Activated naive CD8-positive, alpha-beta T cell treated with anti-CD3 and anti-CD28 coated beads, Interleukin-2, amount 10 ng/mL, durations not matched to agents 7 days and 5 days (primary cell): ENCODE results near the gene FAM168A. TPM values are rescaled to one million over a fixed set of nuclear protein-coding genes. Genes with fewer than 3 reads are reported as not detected.

Source experiments
- ATAC-seq: fragments of 150-1000 bp; cut with Tn5 transposase; one replicate; pipeline ENCODE4 v1.10.0; 2021; ENCODE audit warnings: low read depth, moderate library complexity
- POLR2A ChIA-PET: fragments of 350-600 bp; sonication (Branson Sonifier 250); formaldehyde crosslinking; loops from one replicate; lab custom pipeline; 2021; ENCODE audit warnings: antibody characterized with exemption; lab: Charles Lee
- DNase-seq: peaks from one replicate; pipeline ENCODE4 v3.0.0; 2021
- H3K27ac Mint-ChIP-seq: one replicate; pipeline ENCODE4 v1.8.0; 2022; ENCODE audit warnings: mild to moderate bottlenecking, mixed read lengths
- H3K27me3 Mint-ChIP-seq: one replicate; pipeline ENCODE4 v1.8.0; 2022; ENCODE audit warnings: mild to moderate bottlenecking, moderate library complexity, mixed read lengths
- H3K36me3 Mint-ChIP-seq: one replicate; pipeline ENCODE4 v1.8.0; 2021; ENCODE audit warnings: mild to moderate bottlenecking, mixed read lengths
- H3K4me1 Mint-ChIP-seq: one replicate; pipeline ENCODE4 v1.8.0; 2021; ENCODE audit warnings: mixed read lengths
- H3K4me3 Mint-ChIP-seq: one replicate; pipeline ENCODE4 v1.8.0; 2022; ENCODE audit warnings: mild to moderate bottlenecking, moderate library complexity, mixed read lengths
- H3K9me3 Mint-ChIP-seq: one replicate; pipeline ENCODE4 v1.8.0; 2021; ENCODE audit warnings: mixed read lengths
- total RNA-seq, 2 experiments: library from RNA; stranded (reverse); gene quantifications; one replicate each; pipeline ENCODE4 v1.2.3, GENCODE V29; 2021

FAM168A gene
- total RNA-seq, 2 experiments from 2014 or later = 27.3 to 31.0 TPM

GRCh38 chr11:73399636-73400035 is 198.3 kb downstream of the FAM168A start:
- Mint-ChIP-seq H3K36me3 (peaks cover 12% of the 10 kb centered on the region), H3K4me3 (no peak overlapping the region), H3K9me3 (no peaks in the 10 kb centered on the region), H3K27ac (peak overlapping the region; percentile 68), H3K27me3 (no peaks in the 10 kb centered on the region), H3K4me1 (peaks cover 4% of the 10 kb centered on the region)
- POLR2A ChIA-PET = interaction anchor here (1.1 kb wide), 1 partner anchor 11 kb away, joined by 3 read pairs; no protein-coding TSS in a partner anchor
- DNase-seq (no peak), ATAC-seq (no peak)

GRCh38 chr11:73399159-73399590 is 198.7 kb downstream of the FAM168A start:
- H3K4me3 Mint-ChIP-seq = no peak overlapping the region
- peak overlapping the region; percentile 68 for H3K27ac Mint-ChIP-seq
- no peaks in the 10 kb centered on the region for H3K27me3 Mint-ChIP-seq
- POLR2A ChIA-PET = interaction anchor here (1.1 kb wide), 1 partner anchor 12 kb away, joined by 3 read pairs; no protein-coding TSS in a partner anchor
- DNase-seq (no peak), ATAC-seq (no peak)
- peaks cover 12% of the 10 kb centered on the region for H3K36me3 Mint-ChIP-seq
- no peaks in the 10 kb centered on the region for H3K9me3 Mint-ChIP-seq
- peaks cover 4% of the 10 kb centered on the region for H3K4me1 Mint-ChIP-seq

- no peak overlapping the region for H3K4me3 Mint-ChIP-seq
- H3K27me3 Mint-ChIP-seq = no peaks in the 10 kb centered on the region
- H3K4me1 Mint-ChIP-seq = peaks cover 4% of the 10 kb centered on the region
- H3K27ac Mint-ChIP-seq = no peak overlapping the region
- peaks cover 12% of the 10 kb centered on the region for H3K36me3 Mint-ChIP-seq
- DNase-seq (no peak), ATAC-seq (no peak)
- POLR2A ChIA-PET = no interaction called here
- H3K9me3 Mint-ChIP-seq = no peaks in the 10 kb centered on the region
Observed at GRCh38 chr11:73398721-73399120, 199.2 kb downstream of the FAM168A start.

- no peak overlapping the region for H3K4me3 Mint-ChIP-seq
- POLR2A ChIA-PET = no interaction called here
Observed at GRCh38 chr11:73398132-73398526, 199.8 kb downstream of the FAM168A start.

GRCh38 chr11:73397468-73398131 is 200.3 kb downstream of the FAM168A start:
- H3K36me3 Mint-ChIP-seq = peaks cover 12% of the 10 kb centered on the region
- H3K27ac Mint-ChIP-seq = no peak overlapping the region
- H3K4me3 Mint-ChIP-seq = peak overlapping the region; percentile 35
- POLR2A ChIA-PET = interaction anchor here (1.2 kb wide), 1 partner anchor 13 kb away, joined by 3 read pairs; no protein-coding TSS in a partner anchor
- H3K4me1 Mint-ChIP-seq = peaks cover 4% of the 10 kb centered on the region
- DNase-seq (no peak), ATAC-seq (no peak)
- no peaks in the 10 kb centered on the region for H3K9me3 Mint-ChIP-seq
- H3K27me3 Mint-ChIP-seq = no peaks in the 10 kb centered on the region

More at GRCh38 chr11:73398132-73398526, 199.8 kb downstream of the FAM168A start:
- Mint-ChIP-seq H3K4me1 (peaks cover 4% of the 10 kb centered on the region), H3K27ac (no peak overlapping the region), H3K27me3 (no peaks in the 10 kb centered on the region), H3K36me3 (peaks cover 12% of the 10 kb centered on the region), H3K9me3 (no peaks in the 10 kb centered on the region)
- DNase-seq (no peak), ATAC-seq (no peak)

GRCh38 chr11:73396985-73397384 is 200.9 kb downstream of the FAM168A start:
- no peak for ATAC-seq
- H3K27ac Mint-ChIP-seq = peak overlapping the region; percentile 25
- H3K9me3 Mint-ChIP-seq = no peaks in the 10 kb centered on the region
- POLR2A ChIA-PET = interaction anchor here (1.2 kb wide), 1 partner anchor 12 kb away, joined by 3 read pairs; no protein-coding TSS in a partner anchor
- H3K27me3 Mint-ChIP-seq = no peaks in the 10 kb centered on the region
- H3K36me3 Mint-ChIP-seq = peaks cover 12% of the 10 kb centered on the region
- H3K4me3 Mint-ChIP-seq = no peak overlapping the region
- peaks cover 4% of the 10 kb centered on the region for H3K4me1 Mint-ChIP-seq
- DNase-seq = no peak

GRCh38 chr11:73396251-73396930 is 201.5 kb downstream of the FAM168A start:
- Mint-ChIP-seq H3K9me3 (no peaks in the 10 kb centered on the region), H3K27me3 (no peaks in the 10 kb centered on the region), H3K4me1 (peaks cover 4% of the 10 kb centered on the region), H3K4me3 (no peak overlapping the region), H3K36me3 (peaks cover 12% of the 10 kb centered on the region), H3K27ac (no peak overlapping the region)
- DNase-seq (no peak), ATAC-seq (no peak)
- POLR2A ChIA-PET = interaction anchor here (1.2 kb wide), 1 partner anchor 11 kb away, joined by 3 read pairs; no protein-coding TSS in a partner anchor

GRCh38 chr11:73395297-73396208 is 202.4 kb downstream of the FAM168A start:
- H3K9me3 Mint-ChIP-seq = no peaks in the 10 kb centered on the region
- peaks cover 12% of the 10 kb centered on the region for H3K36me3 Mint-ChIP-seq
- no peak overlapping the region for H3K4me3 Mint-ChIP-seq
- H3K27ac Mint-ChIP-seq = no peak overlapping the region
- DNase-seq = peak; percentile 27
- H3K27me3 Mint-ChIP-seq = no peaks in the 10 kb centered on the region
- peaks cover 4% of the 10 kb centered on the region for H3K4me1 Mint-ChIP-seq
- POLR2A ChIA-PET = no interaction called here
- ATAC-seq = no peak

GRCh38 chr11:73394416-73395296 is 203.3 kb downstream of the FAM168A start:
- no peaks in the 10 kb centered on the region for H3K27me3 Mint-ChIP-seq
- POLR2A ChIA-PET = interaction anchor here (1.9 kb wide), 1 partner anchor 44 kb away, joined by 9 read pairs; no protein-coding TSS in a partner anchor
- no peak overlapping the region for H3K27ac Mint-ChIP-seq
- peaks cover 12% of the 10 kb centered on the region for H3K36me3 Mint-ChIP-seq
- peaks cover 4% of the 10 kb centered on the region for H3K4me1 Mint-ChIP-seq
- no peak overlapping the region for H3K4me3 Mint-ChIP-seq
- DNase-seq (peak; percentile 25), ATAC-seq (no peak)
- no peaks in the 10 kb centered on the region for H3K9me3 Mint-ChIP-seq

- no peaks in the 10 kb centered on the region for H3K27me3 Mint-ChIP-seq
- POLR2A ChIA-PET = interaction anchor here (0.6 to 1.9 kb wide), 2 partner anchors 22 to 43 kb away, joined by 3 to 9 read pairs; no protein-coding TSS in a partner anchor
- ATAC-seq = peak; percentile 69
- DNase-seq = peak; percentile 72
- no peaks in the 10 kb centered on the region for H3K9me3 Mint-ChIP-seq
- H3K36me3 Mint-ChIP-seq = peaks cover 10% of the 10 kb centered on the region
- no peak overlapping the region for H3K4me3 Mint-ChIP-seq
- peak overlapping the region; percentile 9 for H3K27ac Mint-ChIP-seq
- no peaks in the 10 kb centered on the region for H3K4me1 Mint-ChIP-seq
Observed at GRCh38 chr11:73393479-73394415, 204.2 kb downstream of the FAM168A start.

- H3K27me3 Mint-ChIP-seq = no peaks in the 10 kb centered on the region
- peaks cover 4% of the 10 kb centered on the region for H3K4me1 Mint-ChIP-seq
- H3K27ac Mint-ChIP-seq = peak overlapping the region; percentile 9
- H3K4me3 Mint-ChIP-seq = no peak overlapping the region
- H3K36me3 Mint-ChIP-seq = peaks cover 10% of the 10 kb centered on the region
- POLR2A ChIA-PET = interaction anchor here (0.6 to 1.9 kb wide), 2 partner anchors 22 to 42 kb away, joined by 3 to 9 read pairs; no protein-coding TSS in a partner anchor
- no peaks in the 10 kb centered on the region for H3K9me3 Mint-ChIP-seq
- ATAC-seq (peak; percentile 6), DNase-seq (no peak)
Observed at GRCh38 chr11:73393011-73393380, 204.9 kb downstream of the FAM168A start.
